HEK293 (cell line): ENCODE measurements around the gene CELSR1.

Experiments
- CTCF ChIA-PET: fragments of 350-600 bp; formaldehyde crosslinking; extraction: SDS; loops from one replicate; lab custom pipeline; 2021; ENCODE audit warnings: antibody characterized with exemption; lab: Yijun Ruan, JAX
- POLR2A ChIA-PET: fragments of 300-600 bp; formaldehyde crosslinking; extraction: SDS; loops from one replicate; lab custom pipeline; 2020; ENCODE audit warnings: antibody characterized with exemption, inconsistent platforms; lab: Yijun Ruan, JAX
- H3K27ac ChIP-seq: fragments of 200-500 bp; sonication (Bioruptor generic); 2 replicates; pipeline ENCODE4 v1.5.1; 2014; ENCODE audit warnings: low read depth, low read length, control low read depth, inconsistent platforms; ENCODE audit errors: extremely low read depth
- H3K36me3 ChIP-seq, 2 experiments: fragments of 200-500 bp in 1 of 2; sonication (Bioruptor generic) in 1 of 2; 1 replicate in 1 of 2; 2 replicates in 1 of 2; pipeline ENCODE4 v1.5.1; 2014 to 2017; ENCODE audit warnings: inconsistent platforms in 2 of 2, low read length in 2 of 2; ENCODE audit not compliant: control insufficient read depth in 2 of 2, insufficient read depth in 1 of 2
- H3K4me1 ChIP-seq: fragments of 200-500 bp; sonication (Bioruptor generic); 2 replicates; pipeline ENCODE4 v1.5.1; 2014; ENCODE audit warnings: mild to moderate bottlenecking, low read length, inconsistent platforms; ENCODE audit not compliant: control insufficient read depth, insufficient read depth
- H3K4me3 ChIP-seq: 2 replicates; pipeline ENCODE4 v1.5.1; 2011; ENCODE audit warnings: low read depth, mild to moderate bottlenecking, control low read depth, low read length, moderate library complexity
- H3K9me3 ChIP-seq: fragments of 200-500 bp; sonication (Bioruptor generic); 2 replicates; pipeline ENCODE4 v1.5.1; 2014; ENCODE audit warnings: low read depth, low read length, inconsistent platforms; ENCODE audit not compliant: control insufficient read depth, insufficient read depth
- CTCF ChIP-seq: fragments of 450-650 bp; formaldehyde crosslinking; IDR thresholded peaks from 2 replicates; pipeline ENCODE4 v1.5.1; 2016; ENCODE audit warnings: missing biosample characterization, missing genetic modification characterization
- GFI1B ChIP-seq: fragments of 450-650 bp; formaldehyde crosslinking; IDR thresholded peaks from 2 replicates; pipeline ENCODE4 v1.5.1; 2016; ENCODE audit warnings: missing biosample characterization, missing genetic modification characterization
- GLIS2 ChIP-seq: fragments of 450-650 bp; formaldehyde crosslinking; IDR thresholded peaks from 2 replicates; pipeline ENCODE4 v1.5.1; 2016; ENCODE audit warnings: missing biosample characterization, missing genetic modification characterization
- HOXD13 ChIP-seq: sonication (generic); formaldehyde crosslinking; IDR thresholded peaks from 2 replicates; pipeline ENCODE4 v1.8.0; 2022; ENCODE audit warnings: missing genetic modification reagents, borderline replicate concordance
- IKZF3 ChIP-seq: fragments of 450-650 bp; IDR thresholded peaks from 2 replicates; pipeline ENCODE4 v1.5.0; 2018; ENCODE audit warnings: missing biosample characterization, mild to moderate bottlenecking, missing genetic modification characterization, moderate library complexity
- KLF1 ChIP-seq: fragments of 450-650 bp; formaldehyde crosslinking; IDR thresholded peaks from 2 replicates; pipeline ENCODE4 v1.5.1; 2016; ENCODE audit warnings: missing biosample characterization, missing genetic modification characterization
- OVOL3 ChIP-seq: fragments of 450-650 bp; formaldehyde crosslinking; IDR thresholded peaks from 2 replicates; pipeline ENCODE4 v1.5.1; 2016; ENCODE audit warnings: missing biosample characterization, missing genetic modification characterization
- PRDM4 ChIP-seq: fragments of 450-650 bp; formaldehyde crosslinking; IDR thresholded peaks from 2 replicates; pipeline ENCODE4 v1.5.1; 2017; ENCODE audit warnings: missing biosample characterization, missing genetic modification characterization
- SP7 ChIP-seq: fragments of 450-650 bp; formaldehyde crosslinking; IDR thresholded peaks from 2 replicates; pipeline ENCODE4 v1.5.1; 2016; ENCODE audit warnings: missing biosample characterization, missing genetic modification characterization
- TCF7L2 ChIP-seq: IDR thresholded peaks from 2 replicates; pipeline ENCODE4 v1.6.1; 2011; ENCODE audit warnings: low read depth, mild to moderate bottlenecking, inconsistent platforms, low read length, moderate library complexity, borderline replicate concordance
- ZBTB44 ChIP-seq: fragments of 450-650 bp; IDR thresholded peaks from 2 replicates; pipeline ENCODE4 v1.5.1; 2018; ENCODE audit warnings: missing biosample characterization, mild to moderate bottlenecking, missing genetic modification characterization
- ZNF19 ChIP-seq: fragments of 450-650 bp; formaldehyde crosslinking; IDR thresholded peaks from 2 replicates; pipeline ENCODE4; 2016; ENCODE audit warnings: missing biosample characterization, missing genetic modification characterization, low read depth
- ZNF302 ChIP-seq: fragments of 450-650 bp; formaldehyde crosslinking; IDR thresholded peaks from 2 replicates; pipeline ENCODE4 v1.5.1; 2016; ENCODE audit warnings: missing biosample characterization, missing genetic modification characterization, low read depth
- ZNF311 ChIP-seq: fragments of 450-650 bp; formaldehyde crosslinking; IDR thresholded peaks from 2 replicates; pipeline ENCODE4 v1.5.1; 2017; ENCODE audit warnings: missing biosample characterization, missing genetic modification characterization, borderline replicate concordance
- ZNF37A ChIP-seq: fragments of 450-650 bp; IDR thresholded peaks from 2 replicates; pipeline ENCODE4 v1.5.1; 2018; ENCODE audit warnings: missing biosample characterization, missing genetic modification characterization
- ZNF510 ChIP-seq: fragments of 450-650 bp; formaldehyde crosslinking; IDR thresholded peaks from 2 replicates; pipeline ENCODE4 v1.5.1; 2018; ENCODE audit warnings: mild to moderate bottlenecking, missing genetic modification characterization, missing biosample characterization; ENCODE audit not compliant: insufficient replicate concordance
- ZNF571 ChIP-seq: fragments of 450-650 bp; formaldehyde crosslinking; IDR thresholded peaks from 2 replicates; pipeline ENCODE4 v1.5.0; 2017; ENCODE audit warnings: missing biosample characterization, missing genetic modification characterization
- ZNF580 ChIP-seq: fragments of 450-650 bp; formaldehyde crosslinking; IDR thresholded peaks from 2 replicates; pipeline ENCODE4 v1.5.1; 2016; ENCODE audit warnings: missing biosample characterization, missing genetic modification characterization
- ZNF585B ChIP-seq: fragments of 450-650 bp; formaldehyde crosslinking; IDR thresholded peaks from 2 replicates; pipeline ENCODE4 v1.5.1; 2016; ENCODE audit warnings: missing biosample characterization, missing genetic modification characterization
- ZNF626 ChIP-seq: fragments of 450-650 bp; sonication (Bioruptor Pico); formaldehyde crosslinking; IDR thresholded peaks from 2 replicates; pipeline ENCODE4 v1.5.1; 2018; ENCODE audit warnings: missing biosample characterization, missing genetic modification characterization, inconsistent platforms
- ZNF639 ChIP-seq: fragments of 450-650 bp; formaldehyde crosslinking; IDR thresholded peaks from 2 replicates; pipeline ENCODE4 v1.5.1; 2016; ENCODE audit warnings: missing biosample characterization, missing genetic modification characterization
- ZNF670 ChIP-seq: fragments of 450-650 bp; formaldehyde crosslinking; IDR thresholded peaks from 2 replicates; pipeline ENCODE4 v1.5.1; 2016; ENCODE audit warnings: missing biosample characterization, missing genetic modification characterization, low read depth
- ZNF747 ChIP-seq: fragments of 450-650 bp; formaldehyde crosslinking; IDR thresholded peaks from 2 replicates; pipeline ENCODE4 v1.5.1; 2016; ENCODE audit warnings: missing biosample characterization, missing genetic modification characterization
- ZNF76 ChIP-seq: fragments of 450-650 bp; formaldehyde crosslinking; IDR thresholded peaks from 2 replicates; pipeline ENCODE4; 2016; ENCODE audit warnings: low read depth, missing biosample characterization, missing genetic modification characterization, borderline replicate concordance
- ZNF776 ChIP-seq: fragments of 450-650 bp; formaldehyde crosslinking; IDR thresholded peaks from 2 replicates; pipeline ENCODE4 v1.5.0; 2017; ENCODE audit warnings: missing biosample characterization, missing genetic modification characterization, borderline replicate concordance
- ZSCAN5A ChIP-seq: fragments of 450-650 bp; formaldehyde crosslinking; IDR thresholded peaks from 2 replicates; pipeline ENCODE4 v1.5.1; 2016; ENCODE audit warnings: missing biosample characterization, missing genetic modification characterization

CELSR1 gene

GRCh38 chr22:46319319-46319718 is 218.1 kb downstream of the CELSR1 start (continued):
- no peak for TF ChIP-seq HOXD13
- TF ChIP-seq ZNF580 (tag by site-specific recombination): no peak
- no peak for TF ChIP-seq GFI1B
- TF ChIP-seq ZBTB44 (tag by site-specific recombination): no peak
- TF ChIP-seq ZNF311 (tag by site-specific recombination): no peak
- no peak for TF ChIP-seq KLF1 (tag by site-specific recombination)
- no peak for TF ChIP-seq ZNF510 (tag by site-specific recombination)
- TF ChIP-seq, all 188 proteins: peak for 0

GRCh38 chr22:46318576-46318975 is 218.8 kb downstream of the CELSR1 start:
- H3K4me3 ChIP-seq: no peak overlapping the region
- TF ChIP-seq PRDM4 (tag by site-specific recombination) (no peak), ZNF19 (no peak), TCF7L2 (no peak), ZNF76 (tag by site-specific recombination) (no peak), ZNF585B (tag by site-specific recombination) (no peak), ZNF571 (tag by site-specific recombination) (no peak), GLIS2 (tag by site-specific recombination) (no peak), ZNF639 (tag by site-specific recombination) (no peak)
- CTCF ChIA-PET: interaction anchor here (7.5 kb wide), 1 partner anchor 197 kb away, joined by 65 read pairs; no protein-coding TSS in a partner anchor
- POLR2A ChIA-PET: interaction anchor here (1.2 kb wide), 1 partner anchor 14 kb away, joined by 3 read pairs; no protein-coding TSS in a partner anchor
- H3K4me1 ChIP-seq: no peaks in the 10 kb centered on the region
- peaks cover 63 to 95% of the 10 kb centered on the region in 2 experiments for H3K36me3 ChIP-seq
- H3K27ac ChIP-seq: no peak overlapping the region
- no peaks in the 10 kb centered on the region for H3K9me3 ChIP-seq

- Histone ChIP-seq H3K27ac (no peak overlapping the region), H3K4me1 (no peaks in the 10 kb centered on the region), H3K36me3 (peaks cover 63 to 93% of the 10 kb centered on the region in 2 experiments), H3K9me3 (no peaks in the 10 kb centered on the region), H3K4me3 (no peak overlapping the region)
- CTCF ChIA-PET: interaction anchor here (7.5 kb wide), 1 partner anchor 196 kb away, joined by 65 read pairs; no protein-coding TSS in a partner anchor
- POLR2A ChIA-PET: interaction anchor here (1.2 kb wide), 1 partner anchor 15 kb away, joined by 3 read pairs; no protein-coding TSS in a partner anchor
- TF ChIP-seq ZNF302 (tag by site-specific recombination) (no peak), OVOL3 (no peak), CTCF (tag by site-specific recombination) (no peak), IKZF3 (tag by site-specific recombination) (no peak), ZNF626 (no peak), ZNF670 (no peak), SP7 (tag by site-specific recombination) (no peak), ZNF37A (tag by site-specific recombination) (no peak), ZSCAN5A (tag by site-specific recombination) (no peak), ZNF776 (tag by site-specific recombination) (no peak), ZNF747 (no peak)
These were observed 219.8 kb downstream of the CELSR1 start for GRCh38 chr22:46317646-46318045.
